HEK293T (cell line): Measurements from ENCODE around the gene TBC1D3B.

Experiments
- ARNT ChIP-seq: fragments of 450-650 bp; IDR thresholded peaks from 2 replicates; pipeline ENCODE4 v1.6.1; 2017; ENCODE audit warnings: mild to moderate bottlenecking
- BHLHE40 ChIP-seq: fragments of 450-650 bp; IDR thresholded peaks from 2 replicates; pipeline ENCODE4 v1.6.1; 2016; ENCODE audit warnings: mild to moderate bottlenecking, moderate library complexity, borderline replicate concordance
- CTBP1 ChIP-seq: fragments of 450-650 bp; IDR thresholded peaks from 2 replicates; pipeline ENCODE4 v1.6.1; 2016; ENCODE audit warnings: borderline replicate concordance
- ELF4 ChIP-seq: fragments of 450-650 bp; IDR thresholded peaks from 2 replicates; pipeline ENCODE4 v1.6.1; 2017; ENCODE audit warnings: antibody characterized with exemption
- FOXA1 ChIP-seq: fragments of 450-650 bp; IDR thresholded peaks from 2 replicates; pipeline ENCODE4 v1.6.1; 2016; ENCODE audit warnings: mild to moderate bottlenecking
- FOXK2 ChIP-seq: fragments of 450-650 bp; IDR thresholded peaks from 2 replicates; pipeline ENCODE4 v1.6.1; 2016; ENCODE audit warnings: mild to moderate bottlenecking
- FOXM1 ChIP-seq: fragments of 450-650 bp; IDR thresholded peaks from 2 replicates; pipeline ENCODE4 v1.6.1; 2017; ENCODE audit warnings: mild to moderate bottlenecking, borderline replicate concordance
- HDGF ChIP-seq: fragments of 450-650 bp; IDR thresholded peaks from 2 replicates; pipeline ENCODE4 v1.6.1; 2017; ENCODE audit warnings: antibody characterized with exemption, borderline replicate concordance
- NFRKB ChIP-seq: fragments of 450-650 bp; IDR thresholded peaks from 2 replicates; pipeline ENCODE4 v1.6.1; 2016; ENCODE audit warnings: mild to moderate bottlenecking, moderate library complexity
- PKNOX1 ChIP-seq: fragments of 450-650 bp; IDR thresholded peaks from 2 replicates; pipeline ENCODE4 v1.6.1; 2016
- SP1 ChIP-seq: fragments of 450-650 bp; IDR thresholded peaks from 2 replicates; pipeline ENCODE4 v1.6.1; 2017
- SUZ12 ChIP-seq: fragments of 450-650 bp; IDR thresholded peaks from 2 replicates; pipeline ENCODE4 v1.6.1; 2016; ENCODE audit warnings: mild to moderate bottlenecking
- TARDBP ChIP-seq: fragments of 450-650 bp; IDR thresholded peaks from 2 replicates; pipeline ENCODE4 v1.6.1; 2016
- ZNF384 ChIP-seq: fragments of 450-650 bp; IDR thresholded peaks from 2 replicates; pipeline ENCODE4 v1.6.1; 2016

- TF ChIP-seq NFRKB (no peak), HDGF (no peak), SP1 (no peak), FOXK2 (no peak), ELF4 (no peak), FOXM1 (no peak), FOXA1 (no peak), BHLHE40 (no peak), SUZ12 (no peak), TARDBP (no peak), ZNF384 (no peak), PKNOX1 (no peak), ARNT (no peak), CTBP1 (no peak)
Measured at GRCh38 chr17:36144014-36144413, 32.4 kb downstream of the TBC1D3B start.
